WTC11 (cell line): ENCODE results near the gene HOXC11.

Source experiments
- ETV6 ChIP-seq: sonication (generic); formaldehyde crosslinking; IDR thresholded peaks from 2 replicates; pipeline ENCODE4 v1.8.1; 2022; ENCODE audit warnings: mild to moderate bottlenecking, missing genetic modification reagents
- FOXJ3 ChIP-seq: sonication (generic); formaldehyde crosslinking; IDR thresholded peaks from 2 replicates; pipeline ENCODE4 v1.9.0; 2021; ENCODE audit warnings: missing genetic modification reagents, mild to moderate bottlenecking, borderline replicate concordance
- NR3C1 ChIP-seq: sonication (generic); formaldehyde crosslinking; conservative IDR thresholded peaks from 2 replicates; pipeline ENCODE4 v1.8.1; 2023; ENCODE audit warnings: low read depth, mild to moderate bottlenecking, missing genetic modification reagents
- SMAD4 ChIP-seq: sonication (generic); formaldehyde crosslinking; IDR thresholded peaks from 2 replicates; pipeline ENCODE4 v1.8.0; 2022; ENCODE audit warnings: mild to moderate bottlenecking, missing genetic modification reagents
- TF ChIP-seq, protein P1 (sequence below): fragments of 200-600 bp; IDR thresholded peaks from 2 replicates; pipeline ENCODE4 v1.8.0; 2022; ENCODE audit warnings: antibody characterized with exemption
- TF ChIP-seq, protein P2 (sequence below): sonication (generic); formaldehyde crosslinking; IDR thresholded peaks from 2 replicates; pipeline ENCODE4 v1.8.1; 2022; ENCODE audit warnings: missing genetic modification reagents, borderline replicate concordance

DNA sequence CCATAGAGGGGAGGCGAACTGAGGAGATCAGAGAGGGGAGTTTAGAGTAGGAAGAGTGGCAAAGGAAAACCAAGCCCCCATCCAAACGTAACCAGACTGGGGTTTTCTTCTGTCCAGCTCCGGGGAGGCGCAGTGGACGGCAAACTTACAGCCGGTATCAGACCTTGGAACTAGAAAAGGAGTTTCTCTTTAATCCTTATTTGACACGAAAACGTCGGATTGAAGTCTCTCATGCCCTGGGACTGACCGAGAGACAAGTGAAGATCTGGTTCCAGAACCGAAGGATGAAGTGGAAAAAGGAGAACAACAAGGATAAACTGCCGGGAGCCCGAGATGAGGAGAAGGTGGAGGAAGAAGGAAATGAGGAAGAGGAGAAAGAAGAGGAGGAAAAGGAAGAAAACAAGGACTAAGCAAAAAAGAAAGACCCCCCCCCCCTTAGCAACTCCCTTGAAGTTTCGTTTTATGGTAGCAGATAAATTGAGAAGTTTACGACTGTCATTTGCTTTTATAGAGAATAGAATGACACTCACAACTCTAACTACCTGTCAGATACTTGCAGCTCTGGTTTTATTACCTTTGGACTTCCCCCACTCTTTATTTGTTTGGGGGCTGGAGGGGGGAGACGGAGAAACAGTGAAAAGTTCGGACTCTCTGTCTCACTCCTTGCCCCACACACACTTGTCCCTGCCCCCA, 38.2 kb downstream of the HOXC11 start:
- TF ChIP-seq, protein P1, sequence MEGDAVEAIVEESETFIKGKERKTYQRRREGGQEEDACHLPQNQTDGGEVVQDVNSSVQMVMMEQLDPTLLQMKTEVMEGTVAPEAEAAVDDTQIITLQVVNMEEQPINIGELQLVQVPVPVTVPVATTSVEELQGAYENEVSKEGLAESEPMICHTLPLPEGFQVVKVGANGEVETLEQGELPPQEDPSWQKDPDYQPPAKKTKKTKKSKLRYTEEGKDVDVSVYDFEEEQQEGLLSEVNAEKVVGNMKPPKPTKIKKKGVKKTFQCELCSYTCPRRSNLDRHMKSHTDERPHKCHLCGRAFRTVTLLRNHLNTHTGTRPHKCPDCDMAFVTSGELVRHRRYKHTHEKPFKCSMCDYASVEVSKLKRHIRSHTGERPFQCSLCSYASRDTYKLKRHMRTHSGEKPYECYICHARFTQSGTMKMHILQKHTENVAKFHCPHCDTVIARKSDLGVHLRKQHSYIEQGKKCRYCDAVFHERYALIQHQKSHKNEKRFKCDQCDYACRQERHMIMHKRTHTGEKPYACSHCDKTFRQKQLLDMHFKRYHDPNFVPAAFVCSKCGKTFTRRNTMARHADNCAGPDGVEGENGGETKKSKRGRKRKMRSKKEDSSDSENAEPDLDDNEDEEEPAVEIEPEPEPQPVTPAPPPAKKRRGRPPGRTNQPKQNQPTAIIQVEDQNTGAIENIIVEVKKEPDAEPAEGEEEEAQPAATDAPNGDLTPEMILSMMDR = no peak
- TF ChIP-seq FOXJ3 = no peak
- TF ChIP-seq SMAD4 (CRISPR knock-in tag) = no peak
- TF ChIP-seq, protein P2, sequence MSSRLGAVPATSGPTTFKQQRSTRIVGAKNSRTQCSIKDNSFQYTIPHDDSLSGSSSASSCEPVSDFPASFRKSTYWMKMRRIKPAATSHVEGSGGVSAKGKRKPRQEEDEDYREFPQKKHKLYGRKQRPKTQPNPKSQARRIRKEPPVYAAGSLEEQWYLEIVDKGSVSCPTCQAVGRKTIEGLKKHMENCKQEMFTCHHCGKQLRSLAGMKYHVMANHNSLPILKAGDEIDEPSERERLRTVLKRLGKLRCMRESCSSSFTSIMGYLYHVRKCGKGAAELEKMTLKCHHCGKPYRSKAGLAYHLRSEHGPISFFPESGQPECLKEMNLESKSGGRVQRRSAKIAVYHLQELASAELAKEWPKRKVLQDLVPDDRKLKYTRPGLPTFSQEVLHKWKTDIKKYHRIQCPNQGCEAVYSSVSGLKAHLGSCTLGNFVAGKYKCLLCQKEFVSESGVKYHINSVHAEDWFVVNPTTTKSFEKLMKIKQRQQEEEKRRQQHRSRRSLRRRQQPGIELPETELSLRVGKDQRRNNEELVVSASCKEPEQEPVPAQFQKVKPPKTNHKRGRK = no peak
- no peak for TF ChIP-seq ETV6 (CRISPR knock-in tag)
- TF ChIP-seq NR3C1 (CRISPR knock-in tag) = no peak
